Spleen (tissue), 7 donors: ENCODE data around the gene PCCA.

Experiments used
- CTCF ChIP-seq, 11 experiments: fragments of 200-600 bp in 7 of 11; fragments of 450-650 bp in 4 of 11; sonication (generic) in 4 of 11; IDR thresholded peaks in 8 of 11; conservative IDR thresholded peaks in 3 of 11; 1 replicate in 7 of 11; 2 replicates in 4 of 11; pipeline versions ENCODE4 v1.4.0 to v1.8.0; 2016 to 2021; ENCODE audit warnings: antibody characterized with exemption in 11 of 11, inconsistent platforms in 4 of 11, mild to moderate bottlenecking in 1 of 11
- POLR2A ChIP-seq, 3 donors: fragments of 450-650 bp; IDR thresholded peaks; one replicate each; pipeline ENCODE4 v1.5.1; 2017; ENCODE audit warnings: antibody characterized with exemption in 3 of 3, mild to moderate bottlenecking in 1 of 3
- donor health status: DM: no; HTN: no; CAD: no; lungs with moderate emphysema.
- donor health status: DM: no; HTN: no; CAD: no.
- donor health status: DM: no; HTN: no; CAD: no.

DNA sequence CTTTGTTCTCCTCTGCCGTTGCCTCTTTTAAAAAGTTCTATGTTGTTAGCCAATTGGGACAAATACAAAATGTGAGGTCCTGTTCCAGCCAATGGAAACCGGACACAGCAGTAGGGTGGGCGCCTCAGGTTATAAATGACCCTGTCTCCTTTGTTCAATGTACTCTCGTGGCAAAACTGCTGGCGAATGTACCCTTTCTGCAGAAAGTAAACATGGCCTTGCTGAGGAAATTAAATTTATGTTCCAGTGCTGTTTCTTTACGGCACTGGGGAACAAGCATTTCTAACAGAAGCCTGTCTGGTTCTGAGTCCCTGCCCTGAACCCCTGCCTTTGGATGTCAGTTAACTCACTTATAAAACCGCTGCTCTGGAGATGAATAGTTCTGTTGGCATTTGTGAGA, 140.7 kb downstream of the PCCA start:
- TF ChIP-seq CTCF (IDR thresholded peaks at IDR 0.05 in 8 of 11, conservative IDR thresholded peaks at IDR 0.05 in 3 of 11), result no peak
- TF ChIP-seq POLR2A (IDR thresholded peaks at IDR 0.05), result no peak
